Measurements from ENCODE around the gene DNAH6.

DNA sequence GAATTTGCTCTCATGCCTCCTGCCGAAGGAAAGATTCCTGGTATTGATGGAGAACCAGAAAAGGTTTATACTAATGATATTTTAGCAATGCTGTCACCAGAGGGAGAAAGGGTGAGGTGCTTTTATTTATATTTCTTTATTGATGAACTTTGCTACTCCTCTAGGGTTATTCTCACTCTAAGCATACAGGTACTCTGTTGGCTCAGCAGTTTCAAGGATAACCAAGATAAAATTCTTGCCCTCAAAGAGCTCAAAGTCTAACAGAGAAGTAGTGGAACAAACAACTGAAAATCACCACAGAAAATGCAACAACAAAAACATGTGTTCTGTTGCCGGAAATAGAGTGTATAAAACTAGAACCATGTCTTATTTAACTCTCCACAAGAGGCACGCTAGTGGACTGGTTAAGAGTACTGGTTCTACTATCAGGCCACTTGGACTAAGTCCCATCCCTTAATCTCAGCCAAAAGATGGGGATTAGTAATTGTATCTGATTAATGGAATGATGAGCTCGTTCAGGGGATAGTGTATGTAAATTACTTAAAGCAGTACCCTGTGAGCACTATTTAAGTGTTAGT, 103.6 kb downstream of the DNAH6 start:
- TF ChIP-seq, protein P1, sequence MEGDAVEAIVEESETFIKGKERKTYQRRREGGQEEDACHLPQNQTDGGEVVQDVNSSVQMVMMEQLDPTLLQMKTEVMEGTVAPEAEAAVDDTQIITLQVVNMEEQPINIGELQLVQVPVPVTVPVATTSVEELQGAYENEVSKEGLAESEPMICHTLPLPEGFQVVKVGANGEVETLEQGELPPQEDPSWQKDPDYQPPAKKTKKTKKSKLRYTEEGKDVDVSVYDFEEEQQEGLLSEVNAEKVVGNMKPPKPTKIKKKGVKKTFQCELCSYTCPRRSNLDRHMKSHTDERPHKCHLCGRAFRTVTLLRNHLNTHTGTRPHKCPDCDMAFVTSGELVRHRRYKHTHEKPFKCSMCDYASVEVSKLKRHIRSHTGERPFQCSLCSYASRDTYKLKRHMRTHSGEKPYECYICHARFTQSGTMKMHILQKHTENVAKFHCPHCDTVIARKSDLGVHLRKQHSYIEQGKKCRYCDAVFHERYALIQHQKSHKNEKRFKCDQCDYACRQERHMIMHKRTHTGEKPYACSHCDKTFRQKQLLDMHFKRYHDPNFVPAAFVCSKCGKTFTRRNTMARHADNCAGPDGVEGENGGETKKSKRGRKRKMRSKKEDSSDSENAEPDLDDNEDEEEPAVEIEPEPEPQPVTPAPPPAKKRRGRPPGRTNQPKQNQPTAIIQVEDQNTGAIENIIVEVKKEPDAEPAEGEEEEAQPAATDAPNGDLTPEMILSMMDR (conservative IDR thresholded peaks at IDR 0.05 in 1 of 2, IDR thresholded peaks at IDR 0.05 in 1 of 2; ENCODE audit: extremely low read depth in 1 of 2, insufficient read depth in 1 of 2, low read depth in 1 of 2, low read length in 2 of 2), result no peak
- TF ChIP-seq EZH2 (IDR thresholded peaks at IDR 0.05; ENCODE audit: borderline replicate concordance, low read length), result no peak

Measured in mammary epithelial cell (primary cell).